HEK293 (cell line): Measurements from ENCODE around the gene PLEKHF1.

Experiments
- MYNN ChIP-seq: fragments of 450-650 bp; formaldehyde crosslinking; IDR thresholded peaks from 2 replicates; pipeline ENCODE4 v1.5.1; 2016; ENCODE audit warnings: missing biosample characterization, missing genetic modification characterization, borderline replicate concordance
- MZF1 ChIP-seq: fragments of 450-650 bp; formaldehyde crosslinking; IDR thresholded peaks from 2 replicates; pipeline ENCODE4 v1.5.1; 2017; ENCODE audit warnings: missing biosample characterization, missing genetic modification characterization, borderline replicate concordance
- OSR2 ChIP-seq: fragments of 450-650 bp; formaldehyde crosslinking; IDR thresholded peaks from 2 replicates; pipeline ENCODE4 v1.5.1; 2016; ENCODE audit warnings: missing biosample characterization, missing genetic modification characterization
- PATZ1 ChIP-seq: fragments of 450-650 bp; formaldehyde crosslinking; IDR thresholded peaks from 2 replicates; pipeline ENCODE4 v1.5.1; 2016; ENCODE audit warnings: missing biosample characterization, missing genetic modification characterization
- PBX3 ChIP-seq: sonication (generic); formaldehyde crosslinking; IDR thresholded peaks from 2 replicates; pipeline ENCODE4 v1.8.1; 2022; ENCODE audit warnings: mild to moderate bottlenecking, moderate library complexity, missing genetic modification reagents
- PRDM1 ChIP-seq: fragments of 450-650 bp; formaldehyde crosslinking; IDR thresholded peaks from 2 replicates; pipeline ENCODE4; 2016; ENCODE audit warnings: missing biosample characterization, missing genetic modification characterization
- SALL2 ChIP-seq: fragments of 450-650 bp; formaldehyde crosslinking; IDR thresholded peaks from 2 replicates; pipeline ENCODE4 v1.5.0; 2017; ENCODE audit warnings: missing biosample characterization, mild to moderate bottlenecking, missing genetic modification characterization, borderline replicate concordance
- SP7 ChIP-seq: fragments of 450-650 bp; formaldehyde crosslinking; IDR thresholded peaks from 2 replicates; pipeline ENCODE4 v1.5.1; 2016; ENCODE audit warnings: missing biosample characterization, missing genetic modification characterization
- WT1 ChIP-seq: fragments of 450-650 bp; formaldehyde crosslinking; IDR thresholded peaks from 2 replicates; pipeline ENCODE4 v1.5.1; 2016; ENCODE audit warnings: missing biosample characterization, missing genetic modification characterization
- ZBTB17 ChIP-seq: fragments of 450-650 bp; formaldehyde crosslinking; IDR thresholded peaks from 2 replicates; pipeline ENCODE4 v1.5.1; 2016; ENCODE audit warnings: missing biosample characterization, missing genetic modification characterization
- ZBTB21 ChIP-seq: fragments of 450-650 bp; formaldehyde crosslinking; IDR thresholded peaks from 2 replicates; pipeline ENCODE4 v1.5.1; 2017; ENCODE audit warnings: missing biosample characterization, missing genetic modification characterization
- ZBTB44 ChIP-seq: fragments of 450-650 bp; IDR thresholded peaks from 2 replicates; pipeline ENCODE4 v1.5.1; 2018; ENCODE audit warnings: missing biosample characterization, mild to moderate bottlenecking, missing genetic modification characterization
- ZFP3 ChIP-seq: fragments of 450-650 bp; formaldehyde crosslinking; IDR thresholded peaks from 2 replicates; pipeline ENCODE4 v1.5.1; 2016; ENCODE audit warnings: low read depth, missing biosample characterization, missing genetic modification characterization
- ZNF114 ChIP-seq: fragments of 450-650 bp; formaldehyde crosslinking; IDR thresholded peaks from 2 replicates; pipeline ENCODE4 v1.5.0; 2017; ENCODE audit warnings: missing biosample characterization, missing genetic modification characterization
- ZNF121 ChIP-seq: fragments of 450-650 bp; formaldehyde crosslinking; IDR thresholded peaks from 2 replicates; pipeline ENCODE4 v1.5.1; 2016; ENCODE audit warnings: missing biosample characterization, missing genetic modification characterization
- ZNF184 ChIP-seq: fragments of 450-650 bp; IDR thresholded peaks from 2 replicates; pipeline ENCODE4 v1.5.1; 2018; ENCODE audit warnings: missing biosample characterization, mild to moderate bottlenecking, missing genetic modification characterization
- ZNF223 ChIP-seq: fragments of 450-650 bp; formaldehyde crosslinking; IDR thresholded peaks from 2 replicates; pipeline ENCODE4 v1.5.1; 2016; ENCODE audit warnings: missing biosample characterization, missing genetic modification characterization
- ZNF248 ChIP-seq: fragments of 450-650 bp; formaldehyde crosslinking; IDR thresholded peaks from 2 replicates; pipeline ENCODE4 v1.5.1; 2017; ENCODE audit warnings: missing biosample characterization, missing genetic modification characterization
- ZNF26 ChIP-seq: fragments of 450-650 bp; formaldehyde crosslinking; IDR thresholded peaks from 2 replicates; pipeline ENCODE4 v1.5.1; 2016; ENCODE audit warnings: missing biosample characterization, missing genetic modification characterization
- ZNF324 ChIP-seq: fragments of 450-650 bp; formaldehyde crosslinking; IDR thresholded peaks from 2 replicates; pipeline ENCODE4 v1.5.1; 2016; ENCODE audit warnings: missing biosample characterization, missing genetic modification characterization
- ZNF433 ChIP-seq: fragments of 450-650 bp; formaldehyde crosslinking; IDR thresholded peaks from 2 replicates; pipeline ENCODE4 v1.5.1; 2016; ENCODE audit warnings: missing biosample characterization, missing genetic modification characterization, low read depth
- ZNF488 ChIP-seq: fragments of 450-650 bp; formaldehyde crosslinking; IDR thresholded peaks from 2 replicates; pipeline ENCODE4 v1.5.1; 2016; ENCODE audit warnings: missing biosample characterization, missing genetic modification characterization
- ZNF518A ChIP-seq: fragments of 450-650 bp; formaldehyde crosslinking; conservative IDR thresholded peaks from 2 replicates; pipeline ENCODE4 v1.5.1; 2016; ENCODE audit warnings: low read depth, missing biosample characterization, missing genetic modification characterization
- ZNF530 ChIP-seq: fragments of 450-650 bp; formaldehyde crosslinking; IDR thresholded peaks from 2 replicates; pipeline ENCODE4 v1.5.1; 2016; ENCODE audit warnings: low read depth, missing biosample characterization, missing genetic modification characterization
- ZNF548 ChIP-seq: fragments of 450-650 bp; formaldehyde crosslinking; IDR thresholded peaks from 2 replicates; pipeline ENCODE4 v1.5.1; 2016; ENCODE audit warnings: missing biosample characterization, missing genetic modification characterization
- ZNF596 ChIP-seq: fragments of 450-650 bp; IDR thresholded peaks from 2 replicates; pipeline ENCODE4 v1.5.0; 2018; ENCODE audit warnings: missing biosample characterization, mild to moderate bottlenecking, missing genetic modification characterization, moderate library complexity
- ZNF654 ChIP-seq: fragments of 450-650 bp; formaldehyde crosslinking; IDR thresholded peaks from 2 replicates; pipeline ENCODE4 v1.5.1; 2016; ENCODE audit warnings: low read depth, missing biosample characterization, missing genetic modification characterization
- ZNF785 ChIP-seq: fragments of 450-650 bp; formaldehyde crosslinking; IDR thresholded peaks from 2 replicates; pipeline ENCODE4 v1.5.1; 2016; ENCODE audit warnings: missing biosample characterization, missing genetic modification characterization

The PLEKHF1 gene

GRCh38 chr19:29687897-29688728, 22.9 kb downstream of the PLEKHF1 start (continued):
- no peak for TF ChIP-seq ZNF518A
- TF ChIP-seq PRDM1 (tag by site-specific recombination), result no peak
- TF ChIP-seq ZNF654 (tag by site-specific recombination), result no peak
- TF ChIP-seq ZFP3 (tag by site-specific recombination), result no peak
- TF ChIP-seq SP7 (tag by site-specific recombination), result no peak
- TF ChIP-seq ZNF223 (tag by site-specific recombination), result no peak
- TF ChIP-seq ZNF548 (tag by site-specific recombination), result 0 out of 2 replicates have a peak, but pooled peaks have one; percentile 39
- TF ChIP-seq ZNF121 (tag by site-specific recombination), result no peak
- no peak for TF ChIP-seq SALL2 (tag by site-specific recombination)
- TF ChIP-seq MYNN, result no peak
- TF ChIP-seq MZF1 (tag by site-specific recombination), result no peak
- no peak for TF ChIP-seq PBX3 (CRISPR knock-in tag)
- TF ChIP-seq ZNF114, result no peak
- no peak for TF ChIP-seq ZNF596
- TF ChIP-seq ZNF184 (tag by site-specific recombination), result no peak
- no peak for TF ChIP-seq ZBTB17 (tag by site-specific recombination)
- TF ChIP-seq ZBTB44 (tag by site-specific recombination), result no peak
- TF ChIP-seq ZNF530, result 0 out of 2 replicates have a peak, but pooled peaks have one; percentile 20
- peak; percentile 69; the same call in 1 of the 2 replicates for TF ChIP-seq ZNF785 (tag by site-specific recombination)
- TF ChIP-seq ZNF26 (tag by site-specific recombination), result no peak
- 0 out of 2 replicates have a peak, but pooled peaks have one; percentile 23 for TF ChIP-seq ZNF488 (tag by site-specific recombination)
- no peak for TF ChIP-seq ZNF248 (tag by site-specific recombination)
- TF ChIP-seq ZNF433 (tag by site-specific recombination), result no peak
- TF ChIP-seq PATZ1, result no peak
- TF ChIP-seq OSR2 (tag by site-specific recombination), result no peak
- TF ChIP-seq ZBTB21 (tag by site-specific recombination), result 0 out of 2 replicates have a peak, but pooled peaks have one; percentile 4
- TF ChIP-seq ZNF324 (tag by site-specific recombination), result 0 out of 2 replicates have a peak, but pooled peaks have one; percentile 21
- no peak for TF ChIP-seq WT1 (tag by site-specific recombination)
